ENCODE data around the gene TMED1. TPM values are rescaled to one million over a fixed set of nuclear protein-coding genes. Genes with fewer than 3 reads are reported as not detected.
"Not testable (repeated sequence)": the region's sequence is repeated elsewhere in the genome, so short reads cannot be mapped to it uniquely, and the experiment has no call there.

The TMED1 gene
- total RNA-seq, 4 donors from 2014 or later: 14.4 to 34.9 (median 26.5) TPM

GRCh38 chr19:10871711-10872545 is 35.9 kb upstream of the TMED1 start:
- no peak for TF ChIP-seq CTCF (IDR thresholded peaks at IDR 0.05)
- no peak for TF ChIP-seq POLR2A (IDR thresholded peaks at IDR 0.05)
- WGBS, 2 donors: 2% methylated on average over 34 to 40 of the region's 90 CpGs
- intact Hi-C loops (cut with DNase I; ENCODE audit: low total_unique reads): loop anchor here (10.0 kb wide), 1 partner anchor 53 kb away; the partner anchor contains the start of genes TIMM29 and YIPF2
- peak; percentile 53 to 91 for DNase-seq (ENCODE audit: low spot score in 2 of 2)
- peak overlapping the region; percentile 77 for H3K4me3 ChIP-seq (ENCODE audit: low read depth, poor library complexity, severe bottlenecking)

- DNase-seq (ENCODE audit: low spot score in 2 of 2): peak; percentile 98 to 100
- H3K4me3 ChIP-seq (ENCODE audit: low read depth, poor library complexity, severe bottlenecking): peak within 1 kb of the TSS; percentile 77
- WGBS, 2 donors: 0% methylated on average over 4 to 37 of the region's 99 CpGs
- intact Hi-C loops (cut with DNase I; ENCODE audit: low total_unique reads): loop anchor here (10.0 kb wide), 1 partner anchor 54 kb away; the partner anchor contains the start of genes TIMM29 and YIPF2
- no peak for TF ChIP-seq CTCF (IDR thresholded peaks at IDR 0.05)
- TF ChIP-seq POLR2A (IDR thresholded peaks at IDR 0.05): no peak
Observed at GRCh38 chr19:10870955-10871603, 35.1 kb upstream of the TMED1 start, which contains the start of gene CARM1. Gene CARM1, plus strand, starts transcription at chr19:10871553. Its CDS starts 150 bp downstream, at chr19:10871703.

GRCh38 chr19:10870501-10870954 is 34.5 kb upstream of the TMED1 start:
- peak in 1 of 2 donors; percentile 90 for DNase-seq (ENCODE audit: low spot score in 2 of 2)
- TF ChIP-seq CTCF (IDR thresholded peaks at IDR 0.05): no peak
- TF ChIP-seq POLR2A (IDR thresholded peaks at IDR 0.05): no peak
- intact Hi-C loops (cut with DNase I; ENCODE audit: low total_unique reads): loop anchor here (10.0 kb wide), 1 partner anchor 54 kb away; the partner anchor contains the start of genes TIMM29 and YIPF2
- H3K4me3 ChIP-seq (ENCODE audit: low read depth, poor library complexity, severe bottlenecking): peak overlapping the region; percentile 20
- 1% methylated on average over 15 to 20 of the region's 22 CpGs for WGBS, 2 donors

GRCh38 chr19:10869872-10870311 is 33.9 kb upstream of the TMED1 start:
- intact Hi-C loops (cut with DNase I; ENCODE audit: low total_unique reads): loop anchor here (10.0 kb wide), 1 partner anchor 55 kb away; the partner anchor contains the start of genes TIMM29 and YIPF2
- peak in 1 of 2 donors; percentile 37 for DNase-seq (ENCODE audit: low spot score in 2 of 2)
- 89 to 93% methylated on average over 11 of the region's 11 CpGs for WGBS, 2 donors
- not testable (repeated sequence) for H3K4me3 ChIP-seq (ENCODE audit: low read depth, poor library complexity, severe bottlenecking)

GRCh38 chr19:10868872-10869547 is 33.0 kb upstream of the TMED1 start:
- H3K4me3 ChIP-seq (ENCODE audit: low read depth, poor library complexity, severe bottlenecking): no peak overlapping the region
- 90 to 91% methylated on average over 10 of the region's 10 CpGs for WGBS, 2 donors
- no peak for TF ChIP-seq POLR2A (IDR thresholded peaks at IDR 0.05)
- no peak for TF ChIP-seq CTCF (IDR thresholded peaks at IDR 0.05)
- DNase-seq (ENCODE audit: low spot score in 2 of 2): no peak
- intact Hi-C loops (cut with DNase I; ENCODE audit: low total_unique reads): no loop called here

Measured in lower leg skin (tissue), 4 donors.